Upper lobe of left lung (tissue), 4 donors: ENCODE results near the gene CCBE1.

Source experiments
- EP300 ChIP-seq, 4 donors: sonication (generic); formaldehyde crosslinking; IDR thresholded peaks; one replicate each; pipeline ENCODE4 v1.5.1; 2017; ENCODE audit warnings: antibody characterized with exemption in 4 of 4, control low read depth in 2 of 4
- POLR2AphosphoS5 ChIP-seq, 2 donors: sonication (generic); formaldehyde crosslinking; IDR thresholded peaks; one replicate each; pipeline ENCODE4 v1.5.1; 2017; ENCODE audit warnings: antibody characterized with exemption in 2 of 2

DNA sequence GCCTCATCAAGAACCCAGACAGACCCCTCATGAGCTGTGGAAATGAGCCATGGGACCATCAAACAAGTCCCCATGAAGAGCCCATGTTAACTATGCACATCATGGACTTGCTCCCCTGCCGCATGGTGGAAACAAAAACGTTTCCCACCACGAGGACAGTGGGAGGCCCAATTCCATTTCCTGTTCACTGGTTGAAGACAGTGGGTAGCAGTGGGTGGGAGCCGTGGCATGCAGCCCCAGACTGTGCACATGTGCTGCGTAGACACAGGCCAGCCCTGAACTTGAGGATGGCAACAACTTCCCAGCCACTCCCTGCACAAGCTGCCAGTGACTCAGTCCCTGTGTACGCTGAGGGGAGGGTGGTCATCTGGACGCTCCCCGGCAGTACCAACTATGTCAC lies 229.7 kb downstream of the CCBE1 start:
- TF ChIP-seq EP300 (IDR thresholded peaks at IDR 0.05) = no peak
- no peak for TF ChIP-seq POLR2AphosphoS5 (IDR thresholded peaks at IDR 0.05)
